ENCODE data around the gene OR5K4. TPM values are rescaled to one million over a fixed set of nuclear protein-coding genes. Genes with fewer than 3 reads are reported as not detected.

Gene OR5K4
- polyA plus RNA-seq, 1 donor (not counting 4 experiments of a cell fraction or from before 2014, with no cell fraction given): not detected

DNA sequence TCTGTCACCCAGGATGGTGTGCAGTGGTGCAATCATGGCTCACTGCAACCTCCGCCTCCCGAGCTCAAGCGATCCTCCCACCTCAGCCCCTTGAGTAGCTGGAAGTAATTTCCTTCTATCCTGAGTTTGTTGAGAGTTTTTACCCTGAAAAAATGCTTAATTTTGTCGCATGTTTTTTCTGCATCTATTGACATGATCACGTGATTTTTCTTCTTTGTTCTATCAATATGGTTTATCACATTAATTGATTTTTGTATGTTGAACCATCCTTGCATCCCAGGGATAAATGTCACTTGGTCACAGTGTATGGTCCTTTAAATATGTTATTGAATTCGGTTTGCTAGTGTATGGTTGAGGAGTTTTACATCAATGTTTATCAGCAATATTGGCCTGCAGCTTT, 11.9 kb upstream of the OR5K4 start:
- no peak for TF ChIP-seq EZH2 (IDR thresholded peaks at IDR 0.05; ENCODE audit: low read length)
- TF ChIP-seq, protein P1, sequence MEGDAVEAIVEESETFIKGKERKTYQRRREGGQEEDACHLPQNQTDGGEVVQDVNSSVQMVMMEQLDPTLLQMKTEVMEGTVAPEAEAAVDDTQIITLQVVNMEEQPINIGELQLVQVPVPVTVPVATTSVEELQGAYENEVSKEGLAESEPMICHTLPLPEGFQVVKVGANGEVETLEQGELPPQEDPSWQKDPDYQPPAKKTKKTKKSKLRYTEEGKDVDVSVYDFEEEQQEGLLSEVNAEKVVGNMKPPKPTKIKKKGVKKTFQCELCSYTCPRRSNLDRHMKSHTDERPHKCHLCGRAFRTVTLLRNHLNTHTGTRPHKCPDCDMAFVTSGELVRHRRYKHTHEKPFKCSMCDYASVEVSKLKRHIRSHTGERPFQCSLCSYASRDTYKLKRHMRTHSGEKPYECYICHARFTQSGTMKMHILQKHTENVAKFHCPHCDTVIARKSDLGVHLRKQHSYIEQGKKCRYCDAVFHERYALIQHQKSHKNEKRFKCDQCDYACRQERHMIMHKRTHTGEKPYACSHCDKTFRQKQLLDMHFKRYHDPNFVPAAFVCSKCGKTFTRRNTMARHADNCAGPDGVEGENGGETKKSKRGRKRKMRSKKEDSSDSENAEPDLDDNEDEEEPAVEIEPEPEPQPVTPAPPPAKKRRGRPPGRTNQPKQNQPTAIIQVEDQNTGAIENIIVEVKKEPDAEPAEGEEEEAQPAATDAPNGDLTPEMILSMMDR (optimal IDR thresholded peaks at IDR 0.05 in 1 of 3, IDR thresholded peaks at IDR 0.05 in 1 of 3, conservative IDR thresholded peaks at IDR 0.05 in 1 of 3; ENCODE audit: extremely low read depth in 1 of 3, insufficient read depth in 2 of 3, low read length in 3 of 3): no peak
- H3K4me3 ChIP-seq (ENCODE audit: control insufficient read depth in 2 of 3, extremely low read depth in 1 of 3, insufficient read depth in 2 of 3, low read depth in 1 of 3, low read length in 3 of 3): no peak overlapping the region
- no peak overlapping the region for H2AFZ ChIP-seq (ENCODE audit: control insufficient read depth, low read length)
- H3K36me3 ChIP-seq (ENCODE audit: control insufficient read depth in 2 of 2, extremely low read depth in 1 of 2, insufficient read depth in 2 of 2, low read length in 2 of 2): no peaks in the 10 kb centered on the region
- DNase-seq (ENCODE audit: low read depth, low spot score) (no peak), FAIRE-seq (no peak)
- no peak overlapping the region for H3K27ac ChIP-seq (ENCODE audit: control insufficient read depth, insufficient read depth, low read length)
- no peaks in the 10 kb centered on the region for H3K79me2 ChIP-seq (ENCODE audit: control insufficient read depth, insufficient read depth, low read length)
- peaks cover 5% of the 10 kb centered on the region for H3K4me1 ChIP-seq (ENCODE audit: control insufficient read depth, extremely low read depth, insufficient read depth, low read length)
- no peaks in the 10 kb centered on the region for H3K27me3 ChIP-seq (ENCODE audit: control insufficient read depth, extremely low read depth, insufficient read depth, low read length)
- dilution Hi-C loops (cut with MboI; ENCODE audit: extremely low pct_ligation_motif_present, low sequenced_read_pairs): no loop called here
- no peak overlapping the region for H3K9ac ChIP-seq (ENCODE audit: control insufficient read depth, extremely low read depth, insufficient read depth, low read length)
- H3K9me1 ChIP-seq (ENCODE audit: control insufficient read depth, extremely low read depth, insufficient read depth, low read length): no peaks in the 10 kb centered on the region
- H3K9me3 ChIP-seq (ENCODE audit: control insufficient read depth, low read depth, low read length): no peaks in the 10 kb centered on the region
- no peak overlapping the region for H3K4me2 ChIP-seq (ENCODE audit: control insufficient read depth, extremely low read depth, insufficient read depth, low read depth, low read length)
- no peaks in the 10 kb centered on the region for H4K20me1 ChIP-seq (ENCODE audit: control insufficient read depth, extremely low read depth, insufficient read depth, low read length)

DNA sequence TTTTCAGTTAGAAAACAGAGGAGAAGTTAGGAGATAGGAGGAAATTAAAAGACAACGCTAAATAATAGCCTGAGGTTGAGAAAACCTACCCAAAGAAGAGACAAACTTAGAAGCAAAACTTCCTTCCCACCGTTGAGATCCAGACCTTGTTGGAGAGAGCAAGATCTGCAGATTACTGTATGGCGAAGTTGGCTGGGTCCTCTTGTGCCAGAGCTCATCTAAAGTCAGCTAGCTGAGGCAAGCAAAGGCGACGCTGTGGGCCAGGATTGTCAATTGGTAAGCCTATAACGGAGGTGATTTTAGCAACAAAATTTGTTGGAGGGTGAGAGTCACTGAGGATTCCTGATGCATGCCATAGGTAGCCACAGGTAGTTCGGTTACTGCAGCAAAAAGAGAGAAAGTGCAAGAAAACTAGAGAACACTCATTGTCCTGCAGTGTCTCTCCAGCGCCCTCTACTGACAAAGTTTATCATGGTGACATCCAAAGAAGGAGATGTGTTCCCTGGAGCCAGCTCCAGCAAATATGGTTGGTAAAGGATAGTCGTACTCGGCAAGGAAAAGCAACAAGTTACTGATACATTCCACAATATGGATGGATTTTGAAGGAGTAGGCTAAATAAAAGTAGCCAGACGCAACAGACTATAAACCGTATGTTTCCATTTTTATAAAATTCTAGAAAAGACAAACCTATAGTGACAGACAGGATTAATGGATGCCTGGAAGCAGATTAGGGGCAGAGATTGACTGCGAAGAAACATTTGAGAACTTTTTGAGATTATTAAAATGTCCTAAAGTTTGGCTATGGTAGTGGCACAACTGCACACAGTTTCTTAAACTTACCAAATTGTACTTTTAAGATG, 9.8 kb upstream of the OR5K4 start:
- Histone ChIP-seq H3K4me3 (ENCODE audit: control insufficient read depth in 2 of 3, extremely low read depth in 1 of 3, insufficient read depth in 2 of 3, low read depth in 1 of 3, low read length in 3 of 3) (no peak overlapping the region), H3K27ac (ENCODE audit: control insufficient read depth, insufficient read depth, low read length) (no peak overlapping the region), H3K9ac (ENCODE audit: control insufficient read depth, extremely low read depth, insufficient read depth, low read length) (no peak overlapping the region), H2AFZ (ENCODE audit: control insufficient read depth, low read length) (no peak overlapping the region), H3K4me2 (ENCODE audit: control insufficient read depth, extremely low read depth, insufficient read depth, low read depth, low read length) (no peak overlapping the region), H3K79me2 (ENCODE audit: control insufficient read depth, insufficient read depth, low read length) (no peaks in the 10 kb centered on the region), H3K27me3 (ENCODE audit: control insufficient read depth, extremely low read depth, insufficient read depth, low read length) (no peaks in the 10 kb centered on the region), H3K9me3 (ENCODE audit: control insufficient read depth, low read depth, low read length) (no peaks in the 10 kb centered on the region), H3K9me1 (ENCODE audit: control insufficient read depth, extremely low read depth, insufficient read depth, low read length) (no peaks in the 10 kb centered on the region), H3K36me3 (ENCODE audit: control insufficient read depth in 2 of 2, extremely low read depth in 1 of 2, insufficient read depth in 2 of 2, low read length in 2 of 2) (no peaks in the 10 kb centered on the region), H3K4me1 (ENCODE audit: control insufficient read depth, extremely low read depth, insufficient read depth, low read length) (peaks cover 3% of the 10 kb centered on the region), H4K20me1 (ENCODE audit: control insufficient read depth, extremely low read depth, insufficient read depth, low read length) (no peaks in the 10 kb centered on the region)
- dilution Hi-C loops (cut with MboI; ENCODE audit: extremely low pct_ligation_motif_present, low sequenced_read_pairs): no loop called here
- TF ChIP-seq, protein P1 (optimal IDR thresholded peaks at IDR 0.05 in 1 of 3, IDR thresholded peaks at IDR 0.05 in 1 of 3, conservative IDR thresholded peaks at IDR 0.05 in 1 of 3; ENCODE audit: extremely low read depth in 1 of 3, insufficient read depth in 2 of 3, low read length in 3 of 3): peak; percentile 71 to 80 (median 77)
- TF ChIP-seq EZH2 (IDR thresholded peaks at IDR 0.05; ENCODE audit: low read length): no peak
- peak; percentile 85 for FAIRE-seq
- DNase-seq (ENCODE audit: low read depth, low spot score): peak; percentile 21
